ENCODE results near the gene LMF1.

LMF1 gene

DNA sequence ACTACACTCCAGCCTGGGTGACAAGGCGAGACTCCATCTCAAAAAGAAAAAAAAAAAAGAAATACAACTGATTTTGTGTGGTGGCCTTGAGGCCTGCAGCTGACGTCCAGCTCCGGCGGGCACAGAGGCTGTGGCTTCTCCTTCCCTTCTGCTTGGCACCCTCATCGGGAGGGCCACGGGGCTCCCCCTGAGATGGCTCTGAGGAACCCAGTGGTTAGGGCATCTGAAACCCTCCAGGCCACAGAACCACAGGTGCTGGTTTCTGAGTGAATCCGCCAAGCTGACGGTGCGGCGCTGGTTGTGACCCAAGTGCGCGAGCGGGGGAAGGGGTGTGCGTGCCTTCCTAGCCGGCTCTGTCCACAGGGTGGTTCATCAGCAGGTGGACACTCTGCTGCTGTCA lies 63.4 kb downstream of the LMF1 start:
- H3K4me3 ChIP-seq (ENCODE audit: control insufficient read depth, low read depth, low read length), result no peak overlapping the region
- no peak for DNase-seq (ENCODE audit: low read depth)
- TF ChIP-seq, protein P1, sequence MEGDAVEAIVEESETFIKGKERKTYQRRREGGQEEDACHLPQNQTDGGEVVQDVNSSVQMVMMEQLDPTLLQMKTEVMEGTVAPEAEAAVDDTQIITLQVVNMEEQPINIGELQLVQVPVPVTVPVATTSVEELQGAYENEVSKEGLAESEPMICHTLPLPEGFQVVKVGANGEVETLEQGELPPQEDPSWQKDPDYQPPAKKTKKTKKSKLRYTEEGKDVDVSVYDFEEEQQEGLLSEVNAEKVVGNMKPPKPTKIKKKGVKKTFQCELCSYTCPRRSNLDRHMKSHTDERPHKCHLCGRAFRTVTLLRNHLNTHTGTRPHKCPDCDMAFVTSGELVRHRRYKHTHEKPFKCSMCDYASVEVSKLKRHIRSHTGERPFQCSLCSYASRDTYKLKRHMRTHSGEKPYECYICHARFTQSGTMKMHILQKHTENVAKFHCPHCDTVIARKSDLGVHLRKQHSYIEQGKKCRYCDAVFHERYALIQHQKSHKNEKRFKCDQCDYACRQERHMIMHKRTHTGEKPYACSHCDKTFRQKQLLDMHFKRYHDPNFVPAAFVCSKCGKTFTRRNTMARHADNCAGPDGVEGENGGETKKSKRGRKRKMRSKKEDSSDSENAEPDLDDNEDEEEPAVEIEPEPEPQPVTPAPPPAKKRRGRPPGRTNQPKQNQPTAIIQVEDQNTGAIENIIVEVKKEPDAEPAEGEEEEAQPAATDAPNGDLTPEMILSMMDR (conservative IDR thresholded peaks at IDR 0.05; ENCODE audit: control insufficient read depth, insufficient read depth, low read depth, low read length), result no peak

DNA sequence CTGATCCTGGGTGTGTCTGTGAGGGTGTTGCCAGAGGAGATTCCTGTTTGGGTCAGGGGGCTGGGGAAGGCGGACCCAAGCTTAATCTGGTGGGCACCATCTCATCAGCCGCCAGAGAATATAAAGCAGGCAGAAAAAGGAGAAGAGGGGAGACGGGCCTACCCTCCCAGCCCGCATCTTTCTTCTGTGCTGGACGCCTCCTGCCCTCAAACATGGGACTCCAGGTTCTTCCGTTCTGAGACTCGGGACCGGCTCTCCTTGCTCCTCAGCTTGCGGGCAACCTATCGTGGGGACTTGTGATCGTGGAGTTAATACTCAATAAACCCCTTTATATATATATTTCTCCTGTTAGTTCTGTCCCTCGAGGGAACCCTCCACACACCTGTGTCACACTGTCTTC lies 64.5 kb downstream of the LMF1 start:
- no peak overlapping the region for H3K4me3 ChIP-seq (ENCODE audit: control insufficient read depth, low read depth, low read length)
- no peak for DNase-seq (ENCODE audit: low read depth)
- TF ChIP-seq, protein P1 (conservative IDR thresholded peaks at IDR 0.05; ENCODE audit: control insufficient read depth, insufficient read depth, low read depth, low read length), result no peak

DNA sequence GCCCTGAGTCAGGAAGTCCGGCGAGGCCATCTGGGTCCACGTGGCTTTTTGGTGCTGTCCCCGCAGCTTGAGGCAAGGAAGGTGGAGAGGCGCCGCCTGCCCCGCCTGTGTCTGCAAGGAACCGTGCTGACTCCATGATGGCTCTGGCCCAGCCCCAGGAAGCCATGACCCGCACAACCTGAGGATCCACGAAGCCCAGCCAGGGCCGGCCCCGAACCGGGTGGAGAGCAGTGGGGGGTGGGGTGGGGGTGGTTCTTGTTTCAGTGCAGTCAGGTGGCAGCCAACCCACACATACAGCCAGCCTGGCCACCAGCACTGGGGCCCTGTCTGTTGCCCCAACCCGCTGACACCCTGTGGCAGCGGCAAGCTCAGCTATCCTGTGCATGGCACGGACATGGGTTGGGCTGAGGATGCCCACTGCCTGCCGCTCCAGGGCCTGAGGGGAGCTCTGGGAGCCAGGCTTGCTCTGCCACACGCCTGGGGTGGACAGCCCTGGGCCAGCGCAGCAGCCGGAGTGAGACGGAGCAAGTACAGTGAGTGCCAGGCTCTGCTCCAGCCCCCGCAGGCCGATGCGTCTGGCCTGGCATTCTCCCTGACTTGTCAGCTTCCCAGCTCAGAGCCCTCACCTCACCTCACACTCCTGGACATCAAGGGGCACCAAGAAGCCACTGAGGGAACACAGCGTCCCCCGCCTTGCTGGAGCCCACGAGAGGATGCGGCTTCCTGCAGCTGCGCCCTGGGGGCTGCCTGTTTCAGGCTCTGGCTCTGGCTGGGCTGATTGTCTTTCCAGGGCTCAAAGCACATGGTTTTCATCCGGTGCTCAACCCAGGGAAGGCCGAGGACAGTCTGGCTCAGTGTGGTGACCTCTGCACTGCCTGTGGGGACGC lies 68.8 kb downstream of the LMF1 start:
- no peak for DNase-seq (ENCODE audit: low read depth)
- TF ChIP-seq, protein P1 (conservative IDR thresholded peaks at IDR 0.05; ENCODE audit: control insufficient read depth, insufficient read depth, low read depth, low read length), result no peak
- H3K4me3 ChIP-seq (ENCODE audit: control insufficient read depth, low read depth, low read length), result no peak overlapping the region

- no peak overlapping the region for H3K4me3 ChIP-seq (ENCODE audit: control insufficient read depth, low read depth, low read length)
- TF ChIP-seq, protein P1 (conservative IDR thresholded peaks at IDR 0.05; ENCODE audit: control insufficient read depth, insufficient read depth, low read depth, low read length), result no peak
- no peak for DNase-seq (ENCODE audit: low read depth)
These were observed 69.6 kb downstream of the LMF1 start for GRCh38 chr16:901149-901548.

DNA sequence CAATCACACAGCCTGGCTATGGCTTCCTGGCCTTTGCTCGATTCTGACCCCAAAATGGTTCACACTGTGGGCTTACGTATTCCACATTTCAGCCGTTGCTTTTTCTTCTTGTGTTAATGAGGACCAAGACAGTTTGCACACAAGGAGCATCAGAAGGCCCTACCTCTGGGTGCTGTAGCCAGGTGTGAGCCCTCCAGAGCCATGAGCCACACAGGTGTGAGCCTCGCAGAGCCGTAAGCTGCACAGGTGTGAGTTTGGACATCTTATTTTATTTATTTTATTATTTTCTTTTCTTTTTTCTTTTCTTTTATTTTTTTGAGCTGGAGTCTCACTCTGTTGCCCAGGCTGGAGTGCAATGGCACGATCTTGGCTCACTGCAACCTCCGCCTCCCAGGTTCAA lies 70.6 kb downstream of the LMF1 start:
- no peak for DNase-seq (ENCODE audit: low read depth)
- TF ChIP-seq, protein P1 (conservative IDR thresholded peaks at IDR 0.05; ENCODE audit: control insufficient read depth, insufficient read depth, low read depth, low read length), result no peak

DNA sequence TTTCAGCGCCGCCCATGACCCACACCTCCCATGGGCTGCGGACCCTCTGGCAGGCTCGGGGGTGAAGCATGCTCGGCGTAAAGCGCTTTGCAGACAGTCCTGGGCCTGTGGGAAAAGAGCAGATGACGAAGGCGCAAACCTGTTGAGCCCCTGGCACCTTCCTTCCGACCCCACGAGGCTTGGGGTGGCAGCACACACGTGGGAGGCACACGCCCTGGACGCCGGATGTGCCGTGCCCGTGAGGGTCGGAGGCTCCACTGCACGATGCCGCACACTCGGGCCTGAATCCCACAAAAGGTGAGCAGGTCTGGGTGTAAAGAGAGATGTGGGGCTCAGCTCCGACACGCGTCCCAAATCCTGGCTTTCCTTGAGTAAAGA lies 71.1 kb downstream of the LMF1 start:
- H3K4me3 ChIP-seq (ENCODE audit: control insufficient read depth, low read depth, low read length), result no peak overlapping the region
- TF ChIP-seq, protein P1 (conservative IDR thresholded peaks at IDR 0.05; ENCODE audit: control insufficient read depth, insufficient read depth, low read depth, low read length), result no peak
- no peak for DNase-seq (ENCODE audit: low read depth)

More for the DNA sequence above, 70.6 kb downstream of the LMF1 start:
- no peak overlapping the region for H3K4me3 ChIP-seq (ENCODE audit: control insufficient read depth, low read depth, low read length)

All from fibroblast of mammary gland (primary cell).